HAP-1 (cell line): Measurements from ENCODE around the gene ECD.

Source experiments
- DNase-seq, 2 experiments: peaks; one replicate each; pipeline ENCODE4 v3.0.0-alpha.2; 2016 to 2020; ENCODE audit warnings: low spot score in 2 of 2
- H3K27me3 ChIP-seq: fragments of 250-450 bp; sonication (Bioruptor Pico); 2 replicates; pipeline ENCODE4 v1.5.1; 2020; ENCODE audit warnings: low read depth, mild to moderate bottlenecking, moderate library complexity
- H3K36me3 ChIP-seq: fragments of 250-450 bp; sonication (Bioruptor Pico); replicated peaks from 2 replicates; pipeline ENCODE4 v1.5.1; 2020; ENCODE audit warnings: mild to moderate bottlenecking
- H3K4me1 ChIP-seq: fragments of 250-450 bp; sonication (Bioruptor Pico); 2 replicates; pipeline ENCODE4 v1.5.1; 2020; ENCODE audit warnings: mild to moderate bottlenecking
- H3K4me3 ChIP-seq: fragments of 250-450 bp; sonication (Bioruptor Pico); 2 replicates; pipeline ENCODE4 v1.5.1; 2020; ENCODE audit warnings: mild to moderate bottlenecking, moderate library complexity
- H3K9me3 ChIP-seq: fragments of 250-450 bp; sonication (Bioruptor Pico); 2 replicates; pipeline ENCODE4 v1.5.1; 2020; ENCODE audit warnings: mild to moderate bottlenecking, moderate library complexity
- in situ Hi-C: fragments of 300-500 bp; cut with MboI; formaldehyde crosslinking; loops from 3 replicates; pipeline ENCODE4 v1.14.3; 2020; ENCODE audit warnings: low sequenced_read_pairs, inconsistent platforms, mixed read lengths

Gene ECD

DNA sequence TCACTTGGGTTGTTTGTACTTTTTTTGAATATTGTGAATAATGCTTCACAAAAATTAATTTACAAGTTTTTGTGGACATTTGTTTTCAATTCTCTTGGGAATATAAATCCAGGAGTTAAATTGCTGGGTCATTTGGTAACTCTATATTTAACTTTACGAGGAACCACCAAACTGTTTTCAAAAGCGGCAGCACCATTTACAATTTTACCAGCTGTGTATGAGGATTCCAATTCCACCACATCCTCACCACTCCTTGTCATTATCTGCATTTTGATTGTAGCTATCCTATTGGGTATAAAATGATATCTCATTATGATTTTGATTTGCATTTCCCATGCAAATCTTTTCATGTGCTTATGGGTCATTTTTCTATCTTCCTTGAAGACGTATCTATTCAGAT lies 61.5 kb downstream of the ECD start:
- DNase-seq = no peak
- H3K4me1 ChIP-seq = peaks cover 6% of the 10 kb centered on the region; the same call in 1 of the 2 replicates
- no peaks in the 10 kb centered on the region; the same call in 1 of the 2 replicates for H3K9me3 ChIP-seq
- no peaks in the 10 kb centered on the region for H3K36me3 ChIP-seq
- no peaks in the 10 kb centered on the region for H3K27me3 ChIP-seq
- H3K4me3 ChIP-seq = no peak overlapping the region
- in situ Hi-C loops = no loop called here

DNA sequence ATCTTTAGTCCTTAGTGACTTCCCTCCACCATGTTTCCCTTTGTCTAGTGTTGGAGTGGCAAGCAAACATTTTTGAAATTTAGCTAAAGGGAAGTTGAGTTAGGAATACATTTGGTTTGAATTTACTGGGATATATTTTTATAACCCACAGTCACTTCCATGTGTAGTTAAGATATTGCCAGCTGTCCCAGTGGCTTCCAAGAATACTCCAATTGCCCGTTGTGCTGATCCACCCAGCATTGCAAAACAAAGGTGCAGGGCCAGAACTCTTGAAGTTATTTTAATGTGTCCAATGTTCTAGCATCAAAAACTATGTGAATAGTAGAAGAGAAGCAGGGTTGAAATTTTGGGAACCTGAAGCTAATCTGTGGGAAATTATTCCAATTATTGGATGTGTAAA lies 68.7 kb downstream of the ECD start:
- H3K4me3 ChIP-seq = no peak overlapping the region
- H3K4me1 ChIP-seq = peaks cover 4% of the 10 kb centered on the region; the same call in 1 of the 2 replicates
- H3K9me3 ChIP-seq = no peaks in the 10 kb centered on the region
- no peak for DNase-seq
- no peaks in the 10 kb centered on the region for H3K36me3 ChIP-seq
- H3K27me3 ChIP-seq = no peaks in the 10 kb centered on the region
- in situ Hi-C loops = no loop called here

GRCh38 chr10:73097305-73097670 lies 70.5 kb downstream of the ECD start:
- DNase-seq = no peak
- in situ Hi-C loops = no loop called here
- no peaks in the 10 kb centered on the region for H3K9me3 ChIP-seq

DNA sequence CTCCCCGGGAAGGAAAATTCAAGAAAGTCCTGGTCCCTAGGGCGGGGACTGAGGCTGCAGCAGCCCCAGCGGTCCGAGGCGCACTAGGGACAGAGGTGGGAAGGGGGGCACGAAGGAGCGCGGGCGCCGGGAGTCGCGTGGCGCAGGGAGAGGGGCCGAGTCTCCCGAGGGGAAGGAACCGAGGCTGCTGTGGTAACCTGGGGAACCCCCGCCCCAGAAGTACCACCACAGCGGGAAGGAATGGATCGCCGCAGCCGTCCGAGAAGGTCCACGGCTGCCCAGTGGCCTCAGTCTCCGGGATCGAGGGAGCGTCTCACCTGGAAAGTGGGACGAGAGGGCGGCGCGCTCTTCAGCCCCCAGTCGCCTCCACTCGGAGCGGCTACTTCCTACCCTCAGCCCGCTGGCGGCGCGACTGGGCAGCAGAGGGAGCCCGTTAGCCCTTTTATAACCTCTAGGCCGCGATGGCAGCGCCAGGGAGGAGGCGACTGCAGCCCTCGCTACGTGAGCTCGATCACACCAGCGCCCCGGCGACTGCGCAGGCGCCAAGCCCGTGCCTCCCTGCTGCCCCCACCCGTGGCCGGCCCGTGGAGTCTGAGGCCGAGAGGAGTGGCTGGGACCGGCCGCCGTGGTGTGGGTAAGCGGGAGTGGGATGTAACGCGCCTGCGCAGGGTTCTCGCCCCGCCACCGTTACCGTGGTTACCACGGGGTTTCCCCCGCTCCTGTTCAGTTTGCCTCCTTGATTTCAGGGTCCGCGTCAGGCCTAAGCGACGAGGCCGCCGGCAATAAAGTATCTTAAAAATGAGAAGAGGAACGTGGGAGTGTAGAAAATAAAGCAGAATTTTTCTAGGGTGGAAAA lies 71.1 kb downstream of the ECD start, which contains the start of gene P4HA1:
TSS of gene P4HA1 (minus strand) at position 418 of the 856 bp plus-strand sequence. CDS start 21,983 bp downstream, outside the sequence.
- peak within 1 kb of the TSS; percentile 81 for H3K4me3 ChIP-seq
- no peaks in the 10 kb centered on the region for H3K27me3 ChIP-seq
- peaks cover 8% of the 10 kb centered on the region; the same call in 1 of the 2 replicates for H3K4me1 ChIP-seq
- DNase-seq = peak; percentile 89 to 96
- H3K36me3 ChIP-seq = no peaks in the 10 kb centered on the region
- H3K9me3 ChIP-seq = no peaks in the 10 kb centered on the region
- in situ Hi-C loops = no loop called here

More at GRCh38 chr10:73097305-73097670, 70.5 kb downstream of the ECD start:
- H3K4me3 ChIP-seq = peak overlapping the region; percentile 81
- no peaks in the 10 kb centered on the region for H3K36me3 ChIP-seq
- no peaks in the 10 kb centered on the region for H3K27me3 ChIP-seq
- peaks cover 8% of the 10 kb centered on the region; the same call in 1 of the 2 replicates for H3K4me1 ChIP-seq

DNA sequence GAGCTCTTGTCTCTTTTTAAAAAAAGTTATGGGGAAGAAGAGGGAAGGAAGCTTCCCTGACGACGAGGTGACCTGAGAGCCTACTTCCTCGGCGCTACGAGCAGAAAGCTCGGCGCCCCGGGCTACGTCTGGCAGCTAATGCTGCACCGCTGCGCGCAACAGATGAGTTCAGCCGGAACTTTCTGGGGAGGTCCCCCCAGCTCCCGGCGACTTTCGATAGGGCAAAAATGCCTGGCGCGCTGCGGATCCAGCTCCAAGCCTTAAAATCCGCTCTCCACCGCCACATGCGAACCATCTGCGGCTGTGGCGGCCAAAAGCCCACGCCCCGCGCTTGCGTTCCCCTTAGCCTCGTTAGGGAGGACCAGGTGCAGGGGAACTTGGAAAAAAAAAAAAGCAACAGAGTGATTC lies 71.8 kb downstream of the ECD start:
- in situ Hi-C loops = no loop called here
- H3K4me1 ChIP-seq = peaks cover 8% of the 10 kb centered on the region; the same call in 1 of the 2 replicates
- H3K9me3 ChIP-seq = no peaks in the 10 kb centered on the region
- H3K36me3 ChIP-seq = no peaks in the 10 kb centered on the region
- H3K4me3 ChIP-seq = peak overlapping the region; percentile 81
- no peaks in the 10 kb centered on the region for H3K27me3 ChIP-seq
- peak; percentile 61 to 77 for DNase-seq

DNA sequence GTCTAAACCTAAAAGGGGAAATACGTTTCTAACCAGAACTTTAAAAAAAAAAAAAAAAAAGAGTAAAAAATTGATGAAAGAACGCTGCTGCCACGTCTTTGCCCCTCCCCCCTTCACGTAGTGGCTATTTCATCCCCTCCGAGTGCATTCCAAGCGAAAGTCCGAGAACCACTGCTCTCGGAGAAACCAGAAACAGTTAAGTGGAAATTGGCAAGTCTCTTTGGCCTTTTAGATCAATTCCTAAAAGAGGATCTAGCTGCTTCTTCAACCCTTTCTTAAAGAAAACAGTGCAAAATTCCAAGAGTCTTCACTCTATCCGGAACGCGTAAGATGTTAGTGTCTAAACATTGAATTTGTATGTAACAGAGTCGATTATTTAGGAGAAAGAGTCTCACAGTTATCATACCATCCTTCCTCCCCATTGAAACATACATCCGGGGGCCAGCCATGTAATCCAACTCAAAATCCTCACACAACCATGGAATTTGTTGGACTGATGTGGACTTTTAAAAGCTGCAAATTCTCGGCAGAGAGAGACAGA lies 72.3 kb downstream of the ECD start:
- peak; percentile 68 to 79 for DNase-seq
- Histone ChIP-seq H3K4me3 (peak overlapping the region; percentile 81), H3K27me3 (no peaks in the 10 kb centered on the region), H3K4me1 (peaks cover 8% of the 10 kb centered on the region; the same call in 1 of the 2 replicates), H3K9me3 (no peaks in the 10 kb centered on the region), H3K36me3 (no peaks in the 10 kb centered on the region)
- in situ Hi-C loops = no loop called here

DNA sequence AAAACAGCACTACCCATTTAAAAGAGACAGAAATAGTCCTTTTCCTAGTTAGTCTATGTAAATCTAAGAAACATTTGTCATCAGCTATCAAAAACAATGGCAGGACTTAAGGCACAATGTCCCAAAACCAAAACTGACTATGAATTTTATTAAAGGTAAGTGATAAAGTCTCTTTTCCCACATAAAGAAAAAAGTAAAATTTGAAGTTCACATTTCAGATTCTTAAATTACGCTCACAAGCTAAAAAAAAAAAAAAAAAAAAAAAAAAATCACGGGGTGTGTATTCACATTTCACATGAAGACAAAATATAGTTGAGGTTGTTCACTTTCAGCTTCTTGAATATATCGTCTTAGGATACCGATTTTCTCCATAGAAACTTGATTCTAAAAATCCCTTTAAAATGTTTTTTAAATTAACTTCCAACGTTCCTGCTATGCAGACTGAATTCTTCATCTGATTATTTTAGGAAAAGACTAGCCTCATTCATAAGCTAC lies 72.8 kb downstream of the ECD start:
- H3K36me3 ChIP-seq = no peaks in the 10 kb centered on the region
- peaks cover 8% of the 10 kb centered on the region; the same call in 1 of the 2 replicates for H3K4me1 ChIP-seq
- H3K27me3 ChIP-seq = no peaks in the 10 kb centered on the region
- peak overlapping the region; percentile 81 for H3K4me3 ChIP-seq
- no peaks in the 10 kb centered on the region for H3K9me3 ChIP-seq
- in situ Hi-C loops = no loop called here
- no peak for DNase-seq

DNA sequence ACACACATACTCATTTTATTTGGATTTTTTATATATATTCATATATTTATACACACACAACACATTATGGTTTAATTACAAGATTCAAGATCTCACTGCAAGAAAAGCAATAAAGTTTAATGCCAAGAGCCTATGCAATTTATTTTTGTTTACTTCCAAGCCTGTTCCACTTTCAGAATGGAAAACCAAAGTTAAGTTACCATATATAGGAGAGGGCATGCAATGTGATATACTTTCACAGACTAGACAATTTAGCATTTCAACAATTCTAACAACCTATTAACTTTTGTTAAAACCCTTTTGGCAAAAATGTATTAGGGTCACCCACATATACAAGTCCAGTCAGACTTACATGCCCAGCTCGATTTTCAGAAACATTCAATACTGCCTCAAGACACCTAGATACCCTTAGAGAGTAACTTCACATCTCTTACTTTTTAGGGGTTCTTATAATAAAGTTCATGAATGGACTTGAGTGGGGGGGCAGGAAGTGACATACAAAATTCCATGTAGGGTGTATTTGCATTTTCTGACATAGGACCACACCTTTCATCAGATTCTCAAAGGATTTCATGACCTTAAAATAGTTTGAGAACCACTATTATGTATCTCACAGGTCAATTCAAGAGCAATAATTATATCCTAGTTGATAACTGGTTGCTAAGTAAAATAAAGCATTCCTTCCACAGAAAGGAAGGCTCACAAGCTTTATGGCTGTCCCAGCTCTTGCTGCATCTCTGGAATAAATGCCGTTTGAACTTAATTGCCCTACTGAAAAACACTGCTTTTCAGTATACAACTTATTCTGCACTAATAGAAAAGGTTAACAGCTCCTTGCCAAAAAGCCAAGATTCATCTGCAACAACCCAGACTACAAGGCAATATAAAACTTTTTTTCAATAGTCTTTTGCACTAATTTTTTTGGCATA lies 73.6 kb downstream of the ECD start:
- Histone ChIP-seq H3K4me3 (peak overlapping the region; percentile 81), H3K27me3 (no peaks in the 10 kb centered on the region), H3K9me3 (no peaks in the 10 kb centered on the region), H3K4me1 (peaks cover 8% of the 10 kb centered on the region; the same call in 1 of the 2 replicates), H3K36me3 (no peaks in the 10 kb centered on the region)
- in situ Hi-C loops = no loop called here
- DNase-seq = no peak

DNA sequence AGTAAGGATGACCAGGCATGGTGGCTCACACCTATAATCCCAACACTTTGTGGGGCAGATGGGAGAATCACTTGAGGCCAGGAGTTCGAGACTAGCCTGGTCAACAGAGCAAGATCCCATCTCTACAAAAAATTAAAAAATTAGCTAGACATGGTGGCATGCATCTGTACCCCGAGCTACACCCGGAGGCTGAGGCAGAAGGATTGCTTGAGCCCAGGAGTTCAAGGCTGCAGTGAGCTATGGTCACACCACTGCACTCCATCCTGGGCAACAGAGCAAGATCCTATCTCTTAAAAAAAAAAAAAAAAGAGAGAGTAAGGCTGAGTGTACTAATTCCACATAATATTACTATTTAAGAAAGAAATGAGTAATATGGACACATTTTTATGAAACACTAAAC lies 75.0 kb downstream of the ECD start:
- no peaks in the 10 kb centered on the region for H3K9me3 ChIP-seq
- in situ Hi-C loops = no loop called here
- H3K27me3 ChIP-seq = no peaks in the 10 kb centered on the region
- no peaks in the 10 kb centered on the region for H3K36me3 ChIP-seq
- no peak for DNase-seq
- H3K4me1 ChIP-seq = peaks cover 8% of the 10 kb centered on the region; the same call in 1 of the 2 replicates
- H3K4me3 ChIP-seq = no peak overlapping the region

DNA sequence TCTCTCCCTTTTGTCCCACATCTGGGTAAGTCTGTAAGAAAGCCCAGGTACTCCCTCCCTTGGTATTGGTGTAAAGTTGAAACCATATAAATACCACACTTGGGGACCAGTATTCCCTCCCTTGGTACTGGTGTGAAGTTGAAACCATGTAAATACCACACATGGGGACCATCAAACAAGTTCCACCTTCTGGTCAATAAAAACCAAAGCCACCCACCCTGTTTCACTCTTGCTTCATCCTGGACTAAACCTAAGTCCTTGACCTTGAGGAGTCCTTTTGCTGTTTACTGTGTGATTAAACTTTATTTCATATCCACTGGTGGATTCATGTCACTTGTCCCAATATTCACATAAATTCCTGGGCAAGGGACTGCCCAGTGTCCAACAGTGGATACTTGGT lies 79.5 kb downstream of the ECD start:
- Histone ChIP-seq H3K36me3 (no peaks in the 10 kb centered on the region), H3K9me3 (no peaks in the 10 kb centered on the region), H3K4me1 (no peaks in the 10 kb centered on the region), H3K27me3 (no peaks in the 10 kb centered on the region), H3K4me3 (no peak overlapping the region)
- in situ Hi-C loops = no loop called here
- no peak for DNase-seq

DNA sequence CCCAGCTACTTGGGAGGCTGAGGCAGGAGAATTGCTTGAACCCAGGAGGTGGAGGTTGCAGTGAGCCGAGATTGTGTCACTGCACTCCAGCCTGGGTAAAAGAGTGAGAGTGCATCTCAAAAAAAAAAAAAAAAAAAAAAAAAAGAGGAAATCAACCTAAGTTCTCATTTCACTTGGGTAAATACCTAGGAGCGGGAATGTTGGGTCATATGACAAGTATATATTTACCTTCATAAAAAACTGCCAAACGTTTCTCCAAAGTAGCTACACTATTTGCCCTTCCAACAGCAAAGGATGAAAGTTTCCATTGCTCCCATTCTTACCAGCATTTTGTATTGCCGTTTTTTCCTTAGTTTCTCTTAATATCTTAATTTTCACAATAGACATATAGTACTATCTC lies 81.0 kb downstream of the ECD start:
- H3K4me1 ChIP-seq = no peaks in the 10 kb centered on the region
- DNase-seq = no peak
- no peak overlapping the region for H3K4me3 ChIP-seq
- no peaks in the 10 kb centered on the region for H3K27me3 ChIP-seq
- in situ Hi-C loops = no loop called here
- no peaks in the 10 kb centered on the region for H3K36me3 ChIP-seq
- no peaks in the 10 kb centered on the region for H3K9me3 ChIP-seq

DNA sequence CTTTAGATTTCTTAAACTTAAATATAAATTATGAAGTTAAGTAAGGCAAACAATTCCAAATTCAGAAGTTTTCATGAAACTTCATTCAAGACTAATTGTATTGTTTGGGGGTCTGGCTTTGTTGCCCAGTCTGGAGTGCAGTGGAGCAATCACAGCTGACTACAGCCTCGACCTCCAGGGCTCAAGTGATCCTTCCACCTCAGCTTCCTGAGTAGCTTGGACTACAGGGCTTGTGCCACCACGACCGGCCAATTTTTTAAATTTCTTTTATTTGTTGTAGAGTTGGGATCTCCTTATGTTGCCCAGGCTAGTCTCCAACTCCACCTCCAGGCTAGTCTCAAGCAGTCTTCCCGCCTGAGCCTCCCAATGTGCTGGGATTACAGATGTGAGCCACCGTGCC lies 83.6 kb downstream of the ECD start:
- no peaks in the 10 kb centered on the region for H3K27me3 ChIP-seq
- in situ Hi-C loops = no loop called here
- H3K36me3 ChIP-seq = no peaks in the 10 kb centered on the region
- DNase-seq = no peak
- H3K4me1 ChIP-seq = no peaks in the 10 kb centered on the region
- H3K4me3 ChIP-seq = no peak overlapping the region
- H3K9me3 ChIP-seq = no peaks in the 10 kb centered on the region
